IPS-20b (cell line): ENCODE results near the gene LCP1.

ENCODE experiments used
- H3K27ac ChIP-seq: one replicate; pipeline ENCODE4 v1.5.1; 2013; ENCODE audit warnings: low read length
- H3K27me3 ChIP-seq: 2 replicates; pipeline ENCODE4 v1.6.1; 2013; ENCODE audit warnings: mild to moderate bottlenecking, low read length, inconsistent platforms; ENCODE audit not compliant: insufficient read depth
- H3K36me3 ChIP-seq: 2 replicates; pipeline ENCODE4 v1.6.1; 2013; ENCODE audit warnings: low read depth, mild to moderate bottlenecking, inconsistent platforms, low read length, moderate library complexity; ENCODE audit not compliant: insufficient read depth
- H3K4me1 ChIP-seq: 2 replicates; pipeline ENCODE4 v1.6.1; 2013; ENCODE audit warnings: mild to moderate bottlenecking, control low read depth, inconsistent platforms, low read length, moderate library complexity; ENCODE audit not compliant: insufficient read depth
- H3K4me3 ChIP-seq: 2 replicates; pipeline ENCODE4 v1.5.1; 2013; ENCODE audit warnings: mild to moderate bottlenecking, low read length, inconsistent platforms
- H3K9ac ChIP-seq: 2 replicates; pipeline ENCODE4 v1.6.1; 2013; ENCODE audit warnings: low read depth, mild to moderate bottlenecking, inconsistent platforms, low read length, moderate library complexity
- H3K9me3 ChIP-seq: 2 replicates; pipeline ENCODE4 v1.6.1; 2013; ENCODE audit warnings: mild to moderate bottlenecking, low read depth, low read length, inconsistent platforms; ENCODE audit not compliant: insufficient read depth

The LCP1 gene

GRCh38 chr13:46179491-46179908 lies 2.5 kb downstream of the LCP1 start:
- Histone ChIP-seq H3K4me3 (no peak overlapping the region), H3K27ac (no peak overlapping the region), H3K9me3 (no peaks in the 10 kb centered on the region), H3K4me1 (no peaks in the 10 kb centered on the region; the same call in 1 of the 2 replicates), H3K9ac (no peak overlapping the region), H3K36me3 (no peaks in the 10 kb centered on the region), H3K27me3 (no peaks in the 10 kb centered on the region)

GRCh38 chr13:46178821-46179220 lies 3.2 kb downstream of the LCP1 start:
- Histone ChIP-seq H3K9ac (no peak overlapping the region), H3K27ac (no peak overlapping the region), H3K4me1 (no peaks in the 10 kb centered on the region; the same call in 1 of the 2 replicates), H3K4me3 (no peak overlapping the region), H3K9me3 (no peaks in the 10 kb centered on the region), H3K27me3 (no peaks in the 10 kb centered on the region), H3K36me3 (no peaks in the 10 kb centered on the region)

- no peaks in the 10 kb centered on the region for H3K36me3 ChIP-seq
- H3K27me3 ChIP-seq = no peaks in the 10 kb centered on the region
- H3K4me1 ChIP-seq = no peaks in the 10 kb centered on the region; the same call in 1 of the 2 replicates
- H3K9ac ChIP-seq = no peak overlapping the region
- no peak overlapping the region for H3K27ac ChIP-seq
- H3K9me3 ChIP-seq = no peaks in the 10 kb centered on the region
- no peak overlapping the region for H3K4me3 ChIP-seq
Observed at GRCh38 chr13:46178143-46178542, 3.8 kb downstream of the LCP1 start.

GRCh38 chr13:46176756-46177155 lies 5.2 kb downstream of the LCP1 start:
- Histone ChIP-seq H3K27ac (no peak overlapping the region), H3K9me3 (no peaks in the 10 kb centered on the region), H3K9ac (no peak overlapping the region), H3K27me3 (no peaks in the 10 kb centered on the region), H3K36me3 (no peaks in the 10 kb centered on the region), H3K4me3 (no peak overlapping the region), H3K4me1 (no peaks in the 10 kb centered on the region; the same call in 1 of the 2 replicates)

GRCh38 chr13:46173656-46174055 lies 8.3 kb downstream of the LCP1 start:
- no peak overlapping the region for H3K9ac ChIP-seq
- peaks cover 11% of the 10 kb centered on the region for H3K4me1 ChIP-seq
- no peak overlapping the region for H3K4me3 ChIP-seq
- no peaks in the 10 kb centered on the region for H3K9me3 ChIP-seq
- H3K27ac ChIP-seq = no peak overlapping the region
- H3K36me3 ChIP-seq = no peaks in the 10 kb centered on the region
- no peaks in the 10 kb centered on the region; the same call in 1 of the 2 replicates for H3K27me3 ChIP-seq

- Histone ChIP-seq H3K9ac (no peak overlapping the region), H3K36me3 (no peaks in the 10 kb centered on the region), H3K27me3 (no peaks in the 10 kb centered on the region; the same call in 1 of the 2 replicates), H3K4me3 (no peak overlapping the region), H3K9me3 (no peaks in the 10 kb centered on the region), H3K4me1 (peaks cover 11% of the 10 kb centered on the region), H3K27ac (no peak overlapping the region)
Observed at GRCh38 chr13:46172531-46172991, 9.4 kb downstream of the LCP1 start.

GRCh38 chr13:46171739-46172138 lies 10.2 kb downstream of the LCP1 start:
- H3K4me1 ChIP-seq = peaks cover 11% of the 10 kb centered on the region
- H3K9me3 ChIP-seq = no peaks in the 10 kb centered on the region
- H3K9ac ChIP-seq = no peak overlapping the region
- no peaks in the 10 kb centered on the region; the same call in 1 of the 2 replicates for H3K27me3 ChIP-seq
- no peak overlapping the region for H3K4me3 ChIP-seq
- H3K27ac ChIP-seq = no peak overlapping the region
- no peaks in the 10 kb centered on the region for H3K36me3 ChIP-seq

- H3K36me3 ChIP-seq = no peaks in the 10 kb centered on the region
- H3K9ac ChIP-seq = no peak overlapping the region
- H3K27me3 ChIP-seq = no peaks in the 10 kb centered on the region; the same call in 1 of the 2 replicates
- H3K9me3 ChIP-seq = no peaks in the 10 kb centered on the region
- peaks cover 11% of the 10 kb centered on the region for H3K4me1 ChIP-seq
- H3K4me3 ChIP-seq = no peak overlapping the region
- H3K27ac ChIP-seq = no peak overlapping the region
Observed at GRCh38 chr13:46171217-46171616, 10.8 kb downstream of the LCP1 start.

- H3K36me3 ChIP-seq = no peaks in the 10 kb centered on the region
- H3K4me3 ChIP-seq = peak overlapping the region; percentile 28; the same call in 1 of the 2 replicates
- no peaks in the 10 kb centered on the region for H3K9me3 ChIP-seq
Observed at GRCh38 chr13:46170687-46171086, 11.3 kb downstream of the LCP1 start.

GRCh38 chr13:46170268-46170667 lies 11.7 kb downstream of the LCP1 start:
- Histone ChIP-seq H3K4me1 (peaks cover 11% of the 10 kb centered on the region), H3K27ac (no peak overlapping the region), H3K9ac (no peak overlapping the region)

More at GRCh38 chr13:46170687-46171086, 11.3 kb downstream of the LCP1 start:
- Histone ChIP-seq H3K27me3 (no peaks in the 10 kb centered on the region; the same call in 1 of the 2 replicates), H3K4me1 (peaks cover 11% of the 10 kb centered on the region), H3K27ac (no peak overlapping the region), H3K9ac (no peak overlapping the region)

GRCh38 chr13:46169758-46170157 lies 12.2 kb downstream of the LCP1 start:
- Histone ChIP-seq H3K27me3 (no peaks in the 10 kb centered on the region; the same call in 1 of the 2 replicates), H3K36me3 (no peaks in the 10 kb centered on the region), H3K9me3 (no peaks in the 10 kb centered on the region), H3K4me3 (no peak overlapping the region), H3K9ac (no peak overlapping the region), H3K4me1 (peaks cover 11% of the 10 kb centered on the region), H3K27ac (no peak overlapping the region)

More at GRCh38 chr13:46170268-46170667, 11.7 kb downstream of the LCP1 start:
- no peaks in the 10 kb centered on the region; the same call in 1 of the 2 replicates for H3K27me3 ChIP-seq
- H3K9me3 ChIP-seq = no peaks in the 10 kb centered on the region
- peak overlapping the region; percentile 28; the same call in 1 of the 2 replicates for H3K4me3 ChIP-seq
- no peaks in the 10 kb centered on the region for H3K36me3 ChIP-seq

- Histone ChIP-seq H3K4me1 (peaks cover 11% of the 10 kb centered on the region), H3K4me3 (no peak overlapping the region), H3K36me3 (no peaks in the 10 kb centered on the region), H3K9me3 (no peaks in the 10 kb centered on the region), H3K27ac (no peak overlapping the region), H3K9ac (no peak overlapping the region), H3K27me3 (no peaks in the 10 kb centered on the region; the same call in 1 of the 2 replicates)
Observed at GRCh38 chr13:46168783-46169182, 13.2 kb downstream of the LCP1 start.
